Esophagus muscularis mucosa (tissue), 4 donors: ENCODE measurements around the gene KANK2. TPM values are rescaled to one million over a fixed set of nuclear protein-coding genes. Genes with fewer than 3 reads are reported as not detected.

ENCODE experiments used
- DNase-seq: peaks from one replicate; pipeline ENCODE4 v3.0.0-alpha.2; 2017; ENCODE audit errors: extremely low spot score
- H3K27ac ChIP-seq, 4 donors: fragments of 200-600 bp; sonication (generic); replicated peaks in 1 of 4; 1 replicate in 3 of 4; 2 replicates in 1 of 4; pipeline ENCODE4 v1.5.1; 2016 to 2019; ENCODE audit warnings: mild to moderate bottlenecking in 1 of 4
- H3K27me3 ChIP-seq, 4 donors: fragments of 200-600 bp; sonication (generic); one replicate each; pipeline versions ENCODE4 v1.5.1 to v1.6.0; 2016 to 2019
- H3K36me3 ChIP-seq, 4 donors: fragments of 200-600 bp; sonication (generic); one replicate each; pipeline ENCODE4 v1.5.1; 2016 to 2019
- H3K4me1 ChIP-seq, 4 donors: fragments of 200-600 bp; sonication (generic); one replicate each; pipeline ENCODE4 v1.5.1; 2016 to 2019
- H3K4me3 ChIP-seq, 4 donors: fragments of 200-600 bp; sonication (generic); 1 replicate in 2 of 4; 2 replicates in 2 of 4; pipeline ENCODE4 v1.5.1; 2016 to 2019; ENCODE audit warnings: mild to moderate bottlenecking in 4 of 4, moderate library complexity in 1 of 4
- H3K9me3 ChIP-seq, 4 donors: fragments of 200-600 bp; sonication (generic); 1 replicate in 3 of 4; 2 replicates in 1 of 4; pipeline ENCODE4 v1.5.1; 2016 to 2019
- CTCF ChIP-seq, 3 experiments: fragments of 200-600 bp in 2 of 3; fragments of 450-650 bp in 1 of 3; sonication (generic) in 2 of 3; IDR thresholded peaks; one replicate each; pipeline ENCODE4 v1.5.1; 2017 to 2019; ENCODE audit warnings: antibody characterized with exemption in 3 of 3, mild to moderate bottlenecking in 2 of 3, moderate library complexity in 1 of 3
- EP300 ChIP-seq: sonication (generic); formaldehyde crosslinking; IDR thresholded peaks from one replicate; pipeline ENCODE4 v1.6.1; 2017; ENCODE audit warnings: antibody characterized with exemption
- POLR2A ChIP-seq: fragments of 450-650 bp; IDR thresholded peaks from one replicate; pipeline ENCODE4 v1.6.1; 2017; ENCODE audit warnings: antibody characterized with exemption, moderate library complexity, mild to moderate bottlenecking, low read depth
- POLR2AphosphoS5 ChIP-seq, 2 donors: sonication (generic); formaldehyde crosslinking; IDR thresholded peaks; one replicate each; pipeline ENCODE4 v1.6.1; 2017; ENCODE audit warnings: antibody characterized with exemption in 2 of 2
- WGBS: methylation state at CpG from one replicate; pipeline ENCODE4 v1.1.5; 2018; 5-methylcytosine and 5-hydroxymethylcytosine counted together
- intact Hi-C: fragments of 100-400 bp; cut with DNase I; formaldehyde crosslinking; loops from one replicate; pipeline ENCODE4 v1.15.1; 2023
- total RNA-seq, 4 donors: library from RNA; depleted of rRNA; stranded (reverse); fragments of >200 nt; gene quantifications; one replicate each; pipeline versions ENCODE4 v1.1.0 to v1.2.1, GENCODE V29; 2016

Gene KANK2
- total RNA-seq, 4 donors from 2014 or later: 1,125 to 1,746 (median 1,157) TPM

DNA sequence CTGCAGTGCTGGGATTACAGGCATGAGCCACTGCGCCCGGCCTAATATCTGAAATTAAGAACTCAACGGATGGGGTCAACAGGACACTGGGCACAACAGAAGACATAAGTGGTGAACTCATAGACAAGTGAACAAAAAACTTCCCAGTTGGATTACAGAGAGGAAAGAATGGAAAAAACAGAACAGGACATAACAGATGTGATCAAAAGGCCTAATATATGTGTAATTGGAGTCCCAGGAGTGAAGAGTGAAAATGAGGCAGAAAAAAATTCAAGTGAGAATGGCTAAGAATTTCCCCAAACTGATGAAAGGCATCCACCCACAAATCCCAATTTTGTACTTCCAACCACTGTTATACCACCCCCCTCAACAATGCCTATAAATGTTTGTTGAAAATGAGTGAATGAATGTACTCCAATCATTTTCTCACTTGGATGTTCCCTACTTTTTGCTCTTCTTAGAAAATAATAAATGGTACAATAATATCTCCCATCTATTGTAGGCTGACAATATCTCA is 23.8 kb upstream of the KANK2 start:
- intact Hi-C loops: no loop called here
- Histone ChIP-seq H3K4me1 (no peaks in the 10 kb centered on the region), H3K4me3 (no peak overlapping the region), H3K27ac (no peak overlapping the region), H3K9me3 (peaks cover 0 to 12% (median 10%) of the 10 kb centered on the region in 4 donors), H3K27me3 (no peaks in the 10 kb centered on the region), H3K36me3 (peaks cover 28 to 89% (median 59%) of the 10 kb centered on the region in 4 donors)
- WGBS: 96% methylated on average over 3 of the region's 3 CpGs
- DNase-seq: no peak
- no peak for TF ChIP-seq POLR2A

- no peak for TF ChIP-seq CTCF (IDR thresholded peaks at IDR 0.05)
- no peak for TF ChIP-seq POLR2AphosphoS5 (IDR thresholded peaks at IDR 0.05)
- no peak for TF ChIP-seq EP300
- no peak for TF ChIP-seq POLR2A
- no peak for DNase-seq
- Histone ChIP-seq H3K4me1 (no peaks in the 10 kb centered on the region), H3K36me3 (peaks cover 6 to 79% (median 73%) of the 10 kb centered on the region in 4 donors), H3K27ac (no peak overlapping the region), H3K9me3 (no peaks in the 10 kb centered on the region), H3K4me3 (no peak overlapping the region), H3K27me3 (no peaks in the 10 kb centered on the region)
- 85% methylated on average over 5 of the region's 6 CpGs for WGBS
- intact Hi-C loops: no loop called here
Observed at GRCh38 chr19:11214387-11214786, 17.0 kb upstream of the KANK2 start.

DNA sequence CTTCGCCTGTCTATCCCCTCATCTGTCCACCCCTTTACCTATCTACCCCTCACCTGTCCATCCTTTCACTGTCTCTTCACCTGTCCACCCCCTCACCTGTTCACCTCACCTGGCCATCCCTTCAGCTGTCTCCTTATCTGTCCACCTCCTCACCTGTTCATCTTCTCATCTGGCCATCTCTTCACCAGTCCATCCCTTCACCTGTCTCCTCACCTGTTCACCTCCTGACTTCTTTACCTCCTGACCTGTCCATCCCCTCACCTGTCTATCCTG is 13.2 kb upstream of the KANK2 start:
- no peak overlapping the region for H3K27ac ChIP-seq
- H3K4me1 ChIP-seq: peaks cover 0 to 14% (median 3%) of the 10 kb centered on the region in 4 donors
- intact Hi-C loops: no loop called here
- 87% methylated on average over 1 of the region's 1 CpG for WGBS
- H3K9me3 ChIP-seq: no peaks in the 10 kb centered on the region
- no peak overlapping the region for H3K4me3 ChIP-seq
- H3K36me3 ChIP-seq: peaks cover 0 to 75% (median 68%) of the 10 kb centered on the region in 4 donors
- no peak for DNase-seq
- TF ChIP-seq CTCF (IDR thresholded peaks at IDR 0.05): no peak
- no peak for TF ChIP-seq POLR2AphosphoS5 (IDR thresholded peaks at IDR 0.05)
- TF ChIP-seq EP300: no peak
- TF ChIP-seq POLR2A: no peak
- H3K27me3 ChIP-seq: no peaks in the 10 kb centered on the region

- H3K27me3 ChIP-seq: no peaks in the 10 kb centered on the region
- TF ChIP-seq POLR2AphosphoS5 (IDR thresholded peaks at IDR 0.05): no peak
- TF ChIP-seq EP300: no peak
- no peak for TF ChIP-seq POLR2A
- no peak for TF ChIP-seq CTCF (IDR thresholded peaks at IDR 0.05)
- no peak overlapping the region for H3K4me3 ChIP-seq
- peak overlapping the region in 2 of 4 donors; percentile 42 to 65 for H3K27ac ChIP-seq
- WGBS: 73% methylated on average over 2 of the region's 2 CpGs
- intact Hi-C loops: loop anchor here (5.0 kb wide), 1 partner anchor 173 kb away; no protein-coding TSS in a partner anchor
- peaks cover 0 to 70% (median 63%) of the 10 kb centered on the region in 4 donors for H3K36me3 ChIP-seq
- DNase-seq: no peak
- H3K4me1 ChIP-seq: peaks cover 3 to 19% (median 8%) of the 10 kb centered on the region in 4 donors
- H3K9me3 ChIP-seq: no peaks in the 10 kb centered on the region
Observed at GRCh38 chr19:11209839-11210655, 12.7 kb upstream of the KANK2 start.

DNA sequence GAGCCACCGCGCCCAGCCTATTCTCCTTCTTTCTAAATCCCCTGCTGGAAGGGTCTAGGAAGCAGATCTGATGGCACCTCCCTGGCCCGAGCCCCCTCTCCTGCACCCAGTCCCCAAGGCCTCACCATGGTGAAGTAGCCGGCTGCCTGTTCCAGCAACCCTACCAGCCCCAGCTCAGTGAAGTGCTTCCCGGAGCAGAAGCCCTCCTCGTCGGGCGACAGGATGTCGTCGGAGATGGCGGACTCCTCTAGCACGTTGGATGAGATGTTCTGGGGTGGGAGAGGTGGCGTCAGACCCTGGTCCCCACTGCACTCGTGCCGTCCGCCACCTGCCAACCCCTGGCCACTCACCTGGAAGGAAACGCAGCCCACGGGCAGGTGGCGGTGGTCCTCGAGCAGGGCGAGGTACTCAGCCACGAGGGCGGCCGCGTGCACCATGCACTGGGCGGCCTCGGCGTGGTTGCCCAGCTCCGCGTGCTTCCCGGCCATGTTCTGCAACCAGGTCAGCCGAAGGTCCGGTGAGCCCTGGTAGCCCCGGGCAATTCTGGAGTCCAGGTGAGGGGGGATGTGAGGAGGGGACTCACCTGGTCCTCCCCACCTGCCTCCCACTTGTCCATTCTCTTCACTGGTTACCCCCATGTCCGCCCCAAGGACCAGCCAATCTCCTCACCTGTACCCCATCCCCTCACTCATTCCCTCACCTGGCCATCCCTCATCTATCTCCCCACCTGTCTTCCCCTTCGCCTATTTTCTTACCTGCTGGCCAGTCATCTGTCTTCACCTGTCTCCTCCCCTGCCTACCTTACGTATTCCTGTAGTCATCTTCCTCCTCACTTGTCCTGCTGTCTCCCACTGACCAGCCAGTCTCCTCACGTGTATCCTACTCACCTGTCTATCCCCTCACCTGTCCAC is 11.5 kb upstream of the KANK2 start:
- H3K27ac ChIP-seq: peak overlapping the region in 1 of 4 donors; percentile 65
- WGBS: 85% methylated on average over 34 of the region's 38 CpGs

More for the DNA sequence above, 11.5 kb upstream of the KANK2 start:
- Histone ChIP-seq H3K27me3 (no peaks in the 10 kb centered on the region), H3K9me3 (no peaks in the 10 kb centered on the region), H3K36me3 (peaks cover 0 to 65% (median 51%) of the 10 kb centered on the region in 4 donors), H3K4me1 (peaks cover 16 to 32% (median 20%) of the 10 kb centered on the region in 4 donors), H3K4me3 (no peak overlapping the region)
- intact Hi-C loops: loop anchor here (5.0 kb wide), 1 partner anchor 172 kb away; no protein-coding TSS in a partner anchor
- no peak for TF ChIP-seq POLR2A
- no peak for TF ChIP-seq POLR2AphosphoS5 (IDR thresholded peaks at IDR 0.05)
- TF ChIP-seq CTCF (IDR thresholded peaks at IDR 0.05): no peak
- TF ChIP-seq EP300: no peak
- no peak for DNase-seq
